ENCODE results near the gene NSD1. TPM values are rescaled to one million over a fixed set of nuclear protein-coding genes. Genes with fewer than 3 reads are reported as not detected.

The NSD1 gene
- total and polyA plus RNA-seq, 2 of the 4 experiments (the other 2 are of a cell fraction) = 7.7 to 31.0 TPM

GRCh38 chr5:177334781-177335700 lies 201.5 kb downstream of the NSD1 start:
- intact Hi-C loops (cut with micrococcal nuclease) = no loop called here
- in situ Hi-C loops (cut with MboI; ENCODE audit: low sequenced_read_pairs) = no loop called here
- H2AK5ac ChIP-seq (ENCODE audit: low read depth, low read length) = no peak overlapping the region
- H3K4me1 ChIP-seq (ENCODE audit: control insufficient read depth, insufficient read depth, low read length) = no peaks in the 10 kb centered on the region
- no peak overlapping the region for H3K27ac ChIP-seq (ENCODE audit: insufficient read depth, low read length)
- no peaks in the 10 kb centered on the region for H3K27me3 ChIP-seq (ENCODE audit: control insufficient read depth, insufficient read depth, low read length)
- H2AFZ ChIP-seq (replicated peaks; ENCODE audit: low read length, poor library complexity) = no peak overlapping the region
- no peak overlapping the region for H4K8ac ChIP-seq (ENCODE audit: low read depth in 2 of 2, low read length in 2 of 2)
- H3K4me2 ChIP-seq (ENCODE audit: low read depth, low read length) = no peak overlapping the region
- no peak overlapping the region for H4K5ac ChIP-seq (ENCODE audit: low read depth, low read length)
- no peak for ATAC-seq (ENCODE audit: low read depth)
- no peak for TF ChIP-seq FOS (IDR thresholded peaks at IDR 0.05; ENCODE audit: low read depth, low read length)
- no peak for TF ChIP-seq CEBPB (IDR thresholded peaks at IDR 0.05; ENCODE audit: low read depth, low read length)
- TF ChIP-seq, protein P1, sequence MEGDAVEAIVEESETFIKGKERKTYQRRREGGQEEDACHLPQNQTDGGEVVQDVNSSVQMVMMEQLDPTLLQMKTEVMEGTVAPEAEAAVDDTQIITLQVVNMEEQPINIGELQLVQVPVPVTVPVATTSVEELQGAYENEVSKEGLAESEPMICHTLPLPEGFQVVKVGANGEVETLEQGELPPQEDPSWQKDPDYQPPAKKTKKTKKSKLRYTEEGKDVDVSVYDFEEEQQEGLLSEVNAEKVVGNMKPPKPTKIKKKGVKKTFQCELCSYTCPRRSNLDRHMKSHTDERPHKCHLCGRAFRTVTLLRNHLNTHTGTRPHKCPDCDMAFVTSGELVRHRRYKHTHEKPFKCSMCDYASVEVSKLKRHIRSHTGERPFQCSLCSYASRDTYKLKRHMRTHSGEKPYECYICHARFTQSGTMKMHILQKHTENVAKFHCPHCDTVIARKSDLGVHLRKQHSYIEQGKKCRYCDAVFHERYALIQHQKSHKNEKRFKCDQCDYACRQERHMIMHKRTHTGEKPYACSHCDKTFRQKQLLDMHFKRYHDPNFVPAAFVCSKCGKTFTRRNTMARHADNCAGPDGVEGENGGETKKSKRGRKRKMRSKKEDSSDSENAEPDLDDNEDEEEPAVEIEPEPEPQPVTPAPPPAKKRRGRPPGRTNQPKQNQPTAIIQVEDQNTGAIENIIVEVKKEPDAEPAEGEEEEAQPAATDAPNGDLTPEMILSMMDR (conservative IDR thresholded peaks at IDR 0.05; ENCODE audit: low read depth, low read length) = no peak
- no peak for TF ChIP-seq CHD1 (IDR thresholded peaks at IDR 0.05; ENCODE audit: low read depth, low read length)
- H3K18ac ChIP-seq (ENCODE audit: low read depth, low read length) = no peak overlapping the region
- H4K91ac ChIP-seq (ENCODE audit: insufficient read depth, low read depth, low read length) = no peak overlapping the region
- H3K56ac ChIP-seq (ENCODE audit: extremely low read depth, insufficient read depth, low read length) = no peak overlapping the region
- dilution Hi-C loops (cut with HindIII; ENCODE audit: low sequenced_read_pairs, unreplicated experiment) = no loop called here
- no peak overlapping the region for H3K4ac ChIP-seq (ENCODE audit: low read depth, low read length)
- H3K4me3 ChIP-seq (ENCODE audit: insufficient read depth, low read depth, low read length) = no peak overlapping the region
- H3K79me1 ChIP-seq (ENCODE audit: low read depth in 1 of 2, low read length in 2 of 2) = peaks cover 7 to 20% of the 10 kb centered on the region in 2 experiments
- peaks cover 85% of the 10 kb centered on the region for H3K36me3 ChIP-seq (ENCODE audit: control insufficient read depth, insufficient read depth, low read length)
- no peak overlapping the region for H2AK9ac ChIP-seq (replicated peaks; ENCODE audit: low read depth, low read length, poor library complexity)
- H2BK15ac ChIP-seq (ENCODE audit: low read depth, low read length) = no peak overlapping the region
- no peak for DNase-seq
- H3K14ac ChIP-seq (replicated peaks; ENCODE audit: low read depth, low read length) = no peak overlapping the region
- peaks cover 13% of the 10 kb centered on the region for H4K20me1 ChIP-seq (ENCODE audit: insufficient read depth, low read length)
- H3K9me3 ChIP-seq (ENCODE audit: control insufficient read depth, insufficient read depth, low read length) = no peaks in the 10 kb centered on the region
- CTCF ChIA-PET = interaction anchor here (0.8 kb wide), 1 partner anchor 25 kb away, joined by 3 read pairs; no protein-coding TSS in a partner anchor
- no peak overlapping the region for H3K9ac ChIP-seq (ENCODE audit: low read depth, low read length)
- no peak overlapping the region for H3K23ac ChIP-seq (ENCODE audit: low read depth, low read length)
- WGBS, 2 experiments (ENCODE audit: extremely low coverage in 2 of 2, insufficient read length in 1 of 2) = 78% methylated on average over 9 of the region's 21 CpGs; no CpG with 5 or more reads in 1 of the 2 experiments
- H2BK120ac ChIP-seq (ENCODE audit: low read depth, low read length) = no peak overlapping the region
- POLR2A ChIA-PET (ENCODE audit: unreplicated experiment) = no interaction called here
- BruUV-seq (replicated peaks) = no TSS peak
- no peak overlapping the region for H2BK20ac ChIP-seq (ENCODE audit: low read depth, low read length)
- 0 out of 2 replicates have a peak, but pooled peaks cover 4% of the 10 kb centered on the region for H3K9me1 ChIP-seq (ENCODE audit: insufficient read depth, low read length)
- H2BK5ac ChIP-seq (ENCODE audit: low read depth, low read length, poor library complexity, severe bottlenecking) = no peak overlapping the region

All from IMR-90 (cell line).